ACC112 (cell line): Measurements from ENCODE around the gene DNAJC11.
"Not testable (repeated sequence)": the region's sequence is repeated elsewhere in the genome, so short reads cannot be mapped to it uniquely, and the experiment has no call there.

Experiments
- H2AFZ ChIP-seq: fragments of 200-600 bp; sonication (generic); one replicate; pipeline ENCODE4 v1.6.0; 2017; ENCODE audit warnings: antibody characterized with exemption, low read length; ENCODE audit not compliant: unreplicated experiment
- H3K27ac ChIP-seq: fragments of 200-600 bp; sonication (generic); 2 replicates; pipeline ENCODE4 v1.5.1; 2014; ENCODE audit warnings: low read depth, mild to moderate bottlenecking, antibody characterized with exemption, low read length, moderate library complexity
- H3K27me3 ChIP-seq: fragments of 200-600 bp; sonication (generic); 2 replicates; pipeline ENCODE4 v1.6.1; 2014; ENCODE audit warnings: mild to moderate bottlenecking, antibody characterized with exemption, low read length, moderate library complexity, mixed read lengths; ENCODE audit not compliant: insufficient read depth
- H3K36me3 ChIP-seq: fragments of 200-600 bp; sonication (generic); 2 replicates; pipeline ENCODE4 v1.6.1; 2016; ENCODE audit warnings: mild to moderate bottlenecking, antibody characterized with exemption, low read length, moderate library complexity, mixed read lengths; ENCODE audit not compliant: insufficient read depth
- H3K4me1 ChIP-seq: fragments of 200-600 bp; sonication (generic); one replicate; pipeline ENCODE4 v1.6.1; 2016; ENCODE audit warnings: low read length, mixed read lengths; ENCODE audit not compliant: insufficient read depth, unreplicated experiment, control insufficient read depth
- H3K4me3 ChIP-seq: fragments of 200-600 bp; sonication (generic); 2 replicates; pipeline ENCODE4 v1.5.1; 2014; ENCODE audit warnings: mild to moderate bottlenecking, low read depth, low read length
- H3K79me2 ChIP-seq: fragments of 200-600 bp; sonication (generic); one replicate; pipeline ENCODE4 v1.6.0; 2016; ENCODE audit warnings: low read length; ENCODE audit not compliant: control insufficient read depth, unreplicated experiment, insufficient read depth

The DNAJC11 gene

DNA sequence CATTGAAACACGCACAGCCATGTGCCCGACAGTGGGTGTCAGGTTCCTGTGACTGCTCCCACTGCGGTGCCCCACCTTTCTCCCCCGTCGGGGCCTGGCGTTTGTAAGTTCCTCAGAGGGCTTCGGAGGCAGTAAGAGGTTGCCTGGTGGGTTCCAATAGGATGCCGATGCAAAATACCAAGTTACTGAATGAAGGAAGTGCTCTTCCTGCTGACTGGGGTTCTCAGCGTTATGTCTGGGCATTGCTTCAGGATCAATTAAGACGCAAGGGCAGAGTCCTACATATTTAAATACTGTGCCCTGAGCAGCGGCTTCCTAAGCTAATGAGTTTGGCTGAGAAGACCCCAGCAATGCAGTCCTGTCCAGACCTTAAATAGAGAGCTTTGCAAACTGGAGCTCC is 28.9 kb upstream of the DNAJC11 start:
- no peaks in the 10 kb centered on the region for H3K79me2 ChIP-seq
- no peak overlapping the region for H3K4me3 ChIP-seq
- H3K27ac ChIP-seq: no peak overlapping the region
- peaks cover 9% of the 10 kb centered on the region for H3K4me1 ChIP-seq
- H3K36me3 ChIP-seq: no peaks in the 10 kb centered on the region
- peak overlapping the region; percentile 25 for H2AFZ ChIP-seq
- no peaks in the 10 kb centered on the region; the same call in 1 of the 2 replicates for H3K27me3 ChIP-seq

GRCh38 chr1:6727535-6727934 is 25.9 kb upstream of the DNAJC11 start:
- Histone ChIP-seq H2AFZ (no peak overlapping the region), H3K4me1 (peaks cover 8% of the 10 kb centered on the region), H3K4me3 (no peak overlapping the region), H3K27me3 (no peaks in the 10 kb centered on the region; the same call in 1 of the 2 replicates), H3K79me2 (no peaks in the 10 kb centered on the region), H3K27ac (no peak overlapping the region), H3K36me3 (no peaks in the 10 kb centered on the region)

DNA sequence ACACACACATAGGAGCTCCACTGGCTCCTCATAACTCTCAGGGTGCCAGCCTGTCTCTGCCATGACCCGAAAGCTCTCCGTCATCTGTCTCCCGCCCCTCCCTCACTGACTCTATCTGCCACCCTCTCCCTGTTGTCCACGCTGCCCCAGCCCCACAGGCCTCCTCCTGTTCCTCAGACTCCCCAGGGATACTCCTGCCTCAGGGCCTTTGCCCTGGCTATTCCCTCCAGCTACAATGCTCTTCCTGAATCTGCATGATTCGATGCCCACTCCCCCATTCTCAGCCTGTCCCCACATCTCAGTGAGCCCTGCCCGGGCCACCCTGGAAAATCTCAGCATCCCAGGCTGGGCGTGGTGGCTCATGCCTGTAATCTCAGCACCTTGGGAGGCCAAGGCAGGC is 24.6 kb upstream of the DNAJC11 start:
- Histone ChIP-seq H2AFZ (no peak overlapping the region), H3K36me3 (no peaks in the 10 kb centered on the region), H3K4me3 (no peak overlapping the region), H3K27me3 (no peaks in the 10 kb centered on the region; the same call in 1 of the 2 replicates), H3K27ac (no peak overlapping the region), H3K79me2 (no peaks in the 10 kb centered on the region), H3K4me1 (peaks cover 8% of the 10 kb centered on the region)

DNA sequence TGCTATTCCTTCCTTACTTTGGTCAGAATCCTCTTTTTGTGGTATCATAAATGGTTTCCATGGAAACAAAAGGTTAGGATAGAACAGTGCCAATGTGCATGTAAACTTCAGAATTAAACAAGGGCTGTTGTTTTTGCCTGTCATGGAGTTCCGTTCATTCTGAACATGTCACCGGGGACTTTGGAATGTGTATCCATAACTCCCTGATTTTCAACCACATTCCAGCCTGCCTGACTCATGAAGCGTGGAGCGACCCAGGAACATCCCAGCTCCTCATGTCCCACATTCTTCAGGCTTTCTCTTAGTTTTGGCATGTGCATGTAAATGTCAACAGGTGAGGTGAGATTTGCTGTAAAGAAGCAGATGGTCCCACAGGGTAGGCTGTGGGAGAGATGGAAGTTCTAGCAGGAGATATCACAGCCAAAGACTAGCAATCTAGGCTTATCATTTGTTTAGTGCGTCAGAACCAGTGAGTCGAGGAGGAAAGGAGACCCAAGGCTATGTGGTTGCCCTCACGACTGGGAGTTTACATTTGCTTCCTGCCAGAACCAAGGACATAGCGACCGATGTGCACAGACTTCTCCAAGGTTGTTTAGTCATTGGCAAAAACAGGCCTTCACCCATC is 23.0 kb upstream of the DNAJC11 start:
- Histone ChIP-seq H2AFZ (peak overlapping the region; percentile 65), H3K36me3 (no peaks in the 10 kb centered on the region), H3K27me3 (no peaks in the 10 kb centered on the region), H3K4me1 (peaks cover 8% of the 10 kb centered on the region), H3K79me2 (no peaks in the 10 kb centered on the region), H3K4me3 (no peak overlapping the region), H3K27ac (peak overlapping the region; percentile 8; the same call in 1 of the 2 replicates)

- no peaks in the 10 kb centered on the region for H3K27me3 ChIP-seq
- H3K4me1 ChIP-seq: peaks cover 8% of the 10 kb centered on the region
- H3K4me3 ChIP-seq: no peak overlapping the region
- no peak overlapping the region for H3K27ac ChIP-seq
- H2AFZ ChIP-seq: peak overlapping the region; percentile 65
- H3K79me2 ChIP-seq: no peaks in the 10 kb centered on the region
- H3K36me3 ChIP-seq: no peaks in the 10 kb centered on the region
Observed at GRCh38 chr1:6723621-6724428, 22.2 kb upstream of the DNAJC11 start.

GRCh38 chr1:6711174-6711573 is 9.6 kb upstream of the DNAJC11 start:
- Histone ChIP-seq H3K79me2 (no peaks in the 10 kb centered on the region), H3K27me3 (peaks cover 34% of the 10 kb centered on the region), H2AFZ (no peak overlapping the region), H3K36me3 (no peaks in the 10 kb centered on the region), H3K27ac (no peak overlapping the region), H3K4me1 (no peaks in the 10 kb centered on the region), H3K4me3 (no peak overlapping the region)

- Histone ChIP-seq H3K4me3 (no peak overlapping the region), H3K27ac (no peak overlapping the region), H3K4me1 (peaks cover 10% of the 10 kb centered on the region), H3K27me3 (peaks cover 24% of the 10 kb centered on the region), H2AFZ (no peak overlapping the region), H3K36me3 (no peaks in the 10 kb centered on the region), H3K79me2 (peaks cover 19% of the 10 kb centered on the region)
Observed at GRCh38 chr1:6704746-6705145, 3.1 kb upstream of the DNAJC11 start.

- peaks cover 14% of the 10 kb centered on the region for H3K27me3 ChIP-seq
- peaks cover 32% of the 10 kb centered on the region for H3K79me2 ChIP-seq
- no peak overlapping the region for H2AFZ ChIP-seq
- H3K36me3 ChIP-seq: no peaks in the 10 kb centered on the region
- H3K27ac ChIP-seq: no peak overlapping the region
- no peak overlapping the region for H3K4me3 ChIP-seq
- peaks cover 11% of the 10 kb centered on the region for H3K4me1 ChIP-seq
Observed at GRCh38 chr1:6703016-6703415, 1.4 kb upstream of the DNAJC11 start.

DNA sequence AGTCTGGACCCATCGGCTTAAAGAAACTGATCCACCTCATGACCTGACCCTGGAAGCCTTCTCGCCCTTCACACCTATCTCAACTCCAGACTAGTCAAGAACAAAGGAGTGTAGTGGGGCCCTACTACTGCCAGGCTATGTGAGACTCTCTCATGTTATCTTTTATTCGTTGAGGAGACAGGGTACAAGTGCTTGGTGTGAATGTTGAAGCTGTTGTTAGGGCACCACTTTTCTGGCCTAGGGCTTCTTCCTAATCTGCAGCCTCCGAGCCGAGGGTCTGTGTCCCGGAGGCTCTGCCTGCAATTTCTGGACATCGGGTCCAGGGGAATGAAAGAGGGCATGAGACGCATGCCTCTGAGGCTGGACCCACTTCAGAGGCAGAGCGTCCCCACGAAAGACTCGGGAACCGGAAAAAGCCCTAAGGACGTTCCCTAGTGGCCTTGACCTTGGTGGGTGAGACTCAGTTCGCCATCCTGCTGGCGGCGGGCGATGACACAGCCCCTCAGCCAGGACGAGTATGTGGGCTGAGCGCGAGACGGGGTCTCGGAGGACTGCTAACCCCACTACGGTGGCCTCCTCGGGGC is 671 bp downstream of the DNAJC11 start:
- peak overlapping the region; percentile 56; the same call in 1 of the 2 replicates for H3K27ac ChIP-seq

DNA sequence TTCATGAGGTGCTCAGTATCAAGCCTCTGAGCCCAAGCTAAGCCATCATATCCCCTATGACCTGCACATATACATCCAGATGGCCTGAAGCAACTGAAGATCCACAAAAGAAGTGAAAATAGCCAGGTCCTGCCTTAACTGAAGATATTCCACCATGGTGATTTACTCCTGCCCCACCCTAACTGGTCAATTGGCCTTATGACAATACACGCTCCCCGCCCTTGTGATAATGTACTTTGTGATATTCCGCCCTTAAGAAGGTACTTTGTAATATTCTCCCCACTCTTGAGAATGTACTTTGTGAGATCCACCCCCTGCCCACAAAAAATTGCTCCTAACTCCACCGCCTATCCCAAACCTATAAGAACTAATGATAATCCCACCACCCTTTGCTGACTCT is 1.7 kb downstream of the DNAJC11 start:
- Histone ChIP-seq H3K79me2 (peaks cover 53% of the 10 kb centered on the region), H3K4me3 (peak overlapping the region; percentile 85; the same call in 1 of the 2 replicates), H3K4me1 (peaks cover 14% of the 10 kb centered on the region)
- not testable (repeated sequence) for H2AFZ ChIP-seq, H3K27ac ChIP-seq, H3K27me3 ChIP-seq, H3K36me3 ChIP-seq

More for the DNA sequence above, 671 bp downstream of the DNAJC11 start:
- no peaks in the 10 kb centered on the region for H3K27me3 ChIP-seq
- peak overlapping the region; percentile 85 for H3K4me3 ChIP-seq
- H3K36me3 ChIP-seq: no peaks in the 10 kb centered on the region
- H3K4me1 ChIP-seq: peaks cover 14% of the 10 kb centered on the region
- H2AFZ ChIP-seq: peak overlapping the region; percentile 34
- peaks cover 50% of the 10 kb centered on the region for H3K79me2 ChIP-seq
